Gastroesophageal sphincter (tissue), 3 donors: ENCODE data around the gene ZMYND10.

Experiments
- CTCF ChIP-seq, 4 experiments: fragments of 200-600 bp in 2 of 4; fragments of 450-650 bp in 2 of 4; sonication (generic) in 1 of 4; IDR thresholded peaks; one replicate each; pipeline ENCODE4 v1.5.1; 2017 to 2019; ENCODE audit warnings: antibody characterized with exemption in 4 of 4, mild to moderate bottlenecking in 2 of 4, moderate library complexity in 2 of 4
- EP300 ChIP-seq: sonication (generic); formaldehyde crosslinking; IDR thresholded peaks from one replicate; pipeline ENCODE4 v1.6.1; 2017; ENCODE audit warnings: antibody characterized with exemption, mild to moderate bottlenecking
- POLR2A ChIP-seq, 2 donors: fragments of 450-650 bp; IDR thresholded peaks; one replicate each; pipeline ENCODE4 v1.6.1; 2017; ENCODE audit warnings: antibody characterized with exemption in 2 of 2, mild to moderate bottlenecking in 2 of 2, moderate library complexity in 1 of 2

GRCh38 chr3:50321336-50322114 lies 24.0 kb downstream of the ZMYND10 start:
- peak in 2 of 4 experiments; percentile 56 to 68 for TF ChIP-seq CTCF (IDR thresholded peaks at IDR 0.05)
- peak in 1 of 2 donors; percentile 55 for TF ChIP-seq POLR2A (IDR thresholded peaks at IDR 0.05)
- no peak for TF ChIP-seq EP300
